Kidney glomerular epithelial cell (primary cell): ENCODE results near the gene FCHO2.

Experiments
- DNase-seq: peaks from one replicate; lab custom pipeline; 2025; lab: John Stamatoyannopoulos, UW

Gene FCHO2

GRCh38 chr5:73110190-73110589 is 154.3 kb downstream of the FCHO2 start:
- DNase-seq = no peak

- DNase-seq = no peak
Measured at GRCh38 chr5:73111536-73111935, 155.7 kb downstream of the FCHO2 start.

- no peak for DNase-seq
Measured at GRCh38 chr5:73112359-73112758, 156.5 kb downstream of the FCHO2 start.

- no peak for DNase-seq
Measured at GRCh38 chr5:73114044-73114688, 158.3 kb downstream of the FCHO2 start.

GRCh38 chr5:73115399-73116051 is 159.7 kb downstream of the FCHO2 start:
- no peak for DNase-seq

- no peak for DNase-seq
Measured at GRCh38 chr5:73116506-73116905, 160.7 kb downstream of the FCHO2 start.

GRCh38 chr5:73117088-73117740 is 161.4 kb downstream of the FCHO2 start:
- DNase-seq = no peak

GRCh38 chr5:73118391-73118973 is 162.6 kb downstream of the FCHO2 start:
- DNase-seq = no peak

GRCh38 chr5:73119451-73120157 is 163.8 kb downstream of the FCHO2 start:
- peak; percentile 67 for DNase-seq

- DNase-seq = peak; percentile 19
Measured at GRCh38 chr5:73120222-73121118, 164.6 kb downstream of the FCHO2 start, which contains the start of gene TMEM171. Gene TMEM171 (plus strand): TSS chr5:73120575. CDS start chr5:73123374, 2,799 bp downstream.

GRCh38 chr5:73121119-73121463 is 165.2 kb downstream of the FCHO2 start:
- DNase-seq = no peak

- DNase-seq = no peak
Measured at GRCh38 chr5:73122875-73123810, 167.3 kb downstream of the FCHO2 start.

- DNase-seq = no peak
Measured at GRCh38 chr5:73125289-73125688, 169.4 kb downstream of the FCHO2 start.

- no peak for DNase-seq
Measured at GRCh38 chr5:73126381-73126780, 170.5 kb downstream of the FCHO2 start.

- no peak for DNase-seq
Measured at GRCh38 chr5:73126957-73127356, 171.1 kb downstream of the FCHO2 start.

- DNase-seq = no peak
Measured at GRCh38 chr5:73129143-73129542, 173.3 kb downstream of the FCHO2 start.

- DNase-seq = no peak
Measured at GRCh38 chr5:73130811-73131210, 175.0 kb downstream of the FCHO2 start.

- DNase-seq = peak; percentile 18
Measured at GRCh38 chr5:73131711-73132425, 176.0 kb downstream of the FCHO2 start.

- DNase-seq = no peak
Measured at GRCh38 chr5:73132759-73133158, 176.9 kb downstream of the FCHO2 start.
